WTC11 (cell line): ENCODE results near the gene RHOB.

ENCODE experiments used
- ATF1 ChIP-seq: sonication (generic); formaldehyde crosslinking; IDR thresholded peaks from 2 replicates; pipeline ENCODE4 v1.8.1; 2023; ENCODE audit warnings: mild to moderate bottlenecking, moderate library complexity, missing genetic modification reagents
- FOXP1 ChIP-seq: sonication (generic); formaldehyde crosslinking; IDR thresholded peaks from 2 replicates; pipeline ENCODE4 v1.8.0; 2022; ENCODE audit warnings: missing genetic modification reagents, mild to moderate bottlenecking, moderate library complexity, borderline replicate concordance
- GTF2I ChIP-seq: fragments of 250-450 bp; sonication (Bioruptor Pico); conservative IDR thresholded peaks from 2 replicates; pipeline ENCODE4 v1.4.0; 2021; ENCODE audit warnings: mild to moderate bottlenecking
- NFATC4 ChIP-seq: fragments of 250-450 bp; sonication (Bioruptor Pico); IDR thresholded peaks from 2 replicates; pipeline ENCODE4 v1.9.0; 2021; ENCODE audit warnings: mild to moderate bottlenecking
- TF ChIP-seq, protein P1 (sequence below): sonication (generic); formaldehyde crosslinking; IDR thresholded peaks from 2 replicates; pipeline ENCODE4 v1.8.1; 2023; ENCODE audit warnings: mild to moderate bottlenecking, moderate library complexity, missing genetic modification reagents
- TF ChIP-seq, protein P2 (sequence below): sonication (generic); formaldehyde crosslinking; IDR thresholded peaks from 2 replicates; pipeline ENCODE4 v1.8.1; 2022; ENCODE audit warnings: low read depth, missing genetic modification reagents, borderline replicate concordance
- TF ChIP-seq, protein P3 (sequence below): sonication (generic); formaldehyde crosslinking; conservative IDR thresholded peaks from 2 replicates; pipeline ENCODE4 v1.8.1; 2022; ENCODE audit warnings: mild to moderate bottlenecking, missing genetic modification reagents
- TF ChIP-seq, protein P4 (sequence below): fragments of 200-600 bp; IDR thresholded peaks from 2 replicates; pipeline ENCODE4 v1.8.0; 2022; ENCODE audit warnings: antibody characterized with exemption
- TF ChIP-seq, protein P5 (sequence below): sonication (generic); formaldehyde crosslinking; IDR thresholded peaks from 2 replicates; pipeline ENCODE4 v1.8.1; 2023; ENCODE audit warnings: mild to moderate bottlenecking, missing genetic modification reagents, moderate library complexity
- TF ChIP-seq, protein P6 (sequence below): sonication (generic); formaldehyde crosslinking; IDR thresholded peaks from 2 replicates; pipeline ENCODE4 v1.8.0; 2022; ENCODE audit warnings: mild to moderate bottlenecking, missing genetic modification reagents
- TF ChIP-seq, protein P7 (sequence below): sonication (generic); formaldehyde crosslinking; IDR thresholded peaks from 2 replicates; pipeline ENCODE4 v1.8.0; 2022; ENCODE audit warnings: mild to moderate bottlenecking, missing genetic modification reagents
- TF ChIP-seq, protein P8 (sequence below): sonication (generic); formaldehyde crosslinking; IDR thresholded peaks from 2 replicates; pipeline ENCODE4 v1.8.1; 2023; ENCODE audit warnings: mild to moderate bottlenecking, missing genetic modification reagents, borderline replicate concordance
- TF ChIP-seq, protein P9 (sequence below): sonication (generic); formaldehyde crosslinking; IDR thresholded peaks from 2 replicates; pipeline ENCODE4 v1.8.1; 2023; ENCODE audit warnings: mild to moderate bottlenecking, missing genetic modification reagents

DNA sequence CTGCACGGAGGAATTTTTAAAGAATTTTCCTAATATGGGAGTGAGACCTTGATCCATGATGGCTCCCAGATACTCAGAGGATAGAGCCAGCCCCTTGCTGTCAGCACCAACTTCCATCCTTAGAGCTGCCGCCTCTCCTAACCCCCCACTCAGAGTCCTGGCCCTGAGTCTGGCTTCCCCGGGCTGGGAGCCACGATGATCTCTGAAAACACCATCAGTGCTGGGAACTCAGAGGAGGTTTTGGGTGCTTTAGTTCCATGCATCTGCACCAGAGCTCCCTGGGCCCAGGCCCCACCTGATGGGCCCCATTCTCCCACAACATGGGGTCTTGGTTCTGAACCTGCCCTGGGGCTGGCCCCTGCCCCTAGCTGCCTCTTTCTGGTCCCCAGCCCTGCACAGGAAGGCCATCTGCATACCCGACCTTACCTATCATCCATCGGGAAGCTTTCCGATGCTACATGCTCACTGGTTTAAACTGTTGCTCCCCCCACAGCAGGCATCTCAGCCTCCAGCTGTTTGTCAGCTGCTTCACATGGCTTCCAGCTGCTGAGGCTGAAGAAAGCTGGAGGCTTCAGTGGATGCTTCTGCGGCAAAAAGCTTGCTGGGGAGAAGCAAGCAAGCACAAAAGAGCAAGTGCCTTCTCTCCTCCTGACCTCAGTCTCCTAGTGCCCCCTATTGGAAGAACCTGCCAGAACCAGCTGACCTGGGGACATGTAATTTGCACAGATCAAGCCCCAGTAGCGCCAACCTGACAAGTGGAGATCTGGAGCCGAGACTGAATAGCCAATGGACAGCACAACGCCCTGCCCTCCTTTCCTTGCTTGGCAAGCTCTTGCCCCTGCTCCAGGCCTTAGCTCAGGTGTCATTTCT is 24.2 kb upstream of the RHOB start:
- TF ChIP-seq, protein P1, sequence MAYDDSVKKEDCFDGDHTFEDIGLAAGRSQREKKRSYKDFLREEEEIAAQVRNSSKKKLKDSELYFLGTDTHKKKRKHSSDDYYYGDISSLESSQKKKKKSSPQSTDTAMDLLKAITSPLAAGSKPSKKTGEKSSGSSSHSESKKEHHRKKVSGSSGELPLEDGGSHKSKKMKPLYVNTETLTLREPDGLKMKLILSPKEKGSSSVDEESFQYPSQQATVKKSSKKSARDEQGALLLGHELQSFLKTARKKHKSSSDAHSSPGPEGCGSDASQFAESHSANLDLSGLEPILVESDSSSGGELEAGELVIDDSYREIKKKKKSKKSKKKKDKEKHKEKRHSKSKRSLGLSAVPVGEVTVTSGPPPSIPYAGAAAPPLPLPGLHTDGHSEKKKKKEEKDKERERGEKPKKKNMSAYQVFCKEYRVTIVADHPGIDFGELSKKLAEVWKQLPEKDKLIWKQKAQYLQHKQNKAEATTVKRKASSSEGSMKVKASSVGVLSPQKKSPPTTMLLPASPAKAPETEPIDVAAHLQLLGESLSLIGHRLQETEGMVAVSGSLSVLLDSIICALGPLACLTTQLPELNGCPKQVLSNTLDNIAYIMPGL (CRISPR knock-in tag) = no peak
- TF ChIP-seq, protein P2, sequence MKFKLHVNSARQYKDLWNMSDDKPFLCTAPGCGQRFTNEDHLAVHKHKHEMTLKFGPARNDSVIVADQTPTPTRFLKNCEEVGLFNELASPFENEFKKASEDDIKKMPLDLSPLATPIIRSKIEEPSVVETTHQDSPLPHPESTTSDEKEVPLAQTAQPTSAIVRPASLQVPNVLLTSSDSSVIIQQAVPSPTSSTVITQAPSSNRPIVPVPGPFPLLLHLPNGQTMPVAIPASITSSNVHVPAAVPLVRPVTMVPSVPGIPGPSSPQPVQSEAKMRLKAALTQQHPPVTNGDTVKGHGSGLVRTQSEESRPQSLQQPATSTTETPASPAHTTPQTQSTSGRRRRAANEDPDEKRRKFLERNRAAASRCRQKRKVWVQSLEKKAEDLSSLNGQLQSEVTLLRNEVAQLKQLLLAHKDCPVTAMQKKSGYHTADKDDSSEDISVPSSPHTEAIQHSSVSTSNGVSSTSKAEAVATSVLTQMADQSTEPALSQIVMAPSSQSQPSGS (CRISPR knock-in tag) = no peak
- TF ChIP-seq, protein P3, sequence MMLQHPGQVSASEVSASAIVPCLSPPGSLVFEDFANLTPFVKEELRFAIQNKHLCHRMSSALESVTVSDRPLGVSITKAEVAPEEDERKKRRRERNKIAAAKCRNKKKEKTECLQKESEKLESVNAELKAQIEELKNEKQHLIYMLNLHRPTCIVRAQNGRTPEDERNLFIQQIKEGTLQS (CRISPR knock-in tag) = no peak
- no peak for TF ChIP-seq GTF2I (CRISPR knock-in tag)
- TF ChIP-seq, protein P4, sequence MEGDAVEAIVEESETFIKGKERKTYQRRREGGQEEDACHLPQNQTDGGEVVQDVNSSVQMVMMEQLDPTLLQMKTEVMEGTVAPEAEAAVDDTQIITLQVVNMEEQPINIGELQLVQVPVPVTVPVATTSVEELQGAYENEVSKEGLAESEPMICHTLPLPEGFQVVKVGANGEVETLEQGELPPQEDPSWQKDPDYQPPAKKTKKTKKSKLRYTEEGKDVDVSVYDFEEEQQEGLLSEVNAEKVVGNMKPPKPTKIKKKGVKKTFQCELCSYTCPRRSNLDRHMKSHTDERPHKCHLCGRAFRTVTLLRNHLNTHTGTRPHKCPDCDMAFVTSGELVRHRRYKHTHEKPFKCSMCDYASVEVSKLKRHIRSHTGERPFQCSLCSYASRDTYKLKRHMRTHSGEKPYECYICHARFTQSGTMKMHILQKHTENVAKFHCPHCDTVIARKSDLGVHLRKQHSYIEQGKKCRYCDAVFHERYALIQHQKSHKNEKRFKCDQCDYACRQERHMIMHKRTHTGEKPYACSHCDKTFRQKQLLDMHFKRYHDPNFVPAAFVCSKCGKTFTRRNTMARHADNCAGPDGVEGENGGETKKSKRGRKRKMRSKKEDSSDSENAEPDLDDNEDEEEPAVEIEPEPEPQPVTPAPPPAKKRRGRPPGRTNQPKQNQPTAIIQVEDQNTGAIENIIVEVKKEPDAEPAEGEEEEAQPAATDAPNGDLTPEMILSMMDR = peak; percentile 25; the same call in 1 of the 2 replicates
- TF ChIP-seq, protein P5, sequence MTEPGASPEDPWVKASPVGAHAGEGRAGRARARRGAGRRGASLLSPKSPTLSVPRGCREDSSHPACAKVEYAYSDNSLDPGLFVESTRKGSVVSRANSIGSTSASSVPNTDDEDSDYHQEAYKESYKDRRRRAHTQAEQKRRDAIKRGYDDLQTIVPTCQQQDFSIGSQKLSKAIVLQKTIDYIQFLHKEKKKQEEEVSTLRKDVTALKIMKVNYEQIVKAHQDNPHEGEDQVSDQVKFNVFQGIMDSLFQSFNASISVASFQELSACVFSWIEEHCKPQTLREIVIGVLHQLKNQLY = no peak
- TF ChIP-seq, protein P6, sequence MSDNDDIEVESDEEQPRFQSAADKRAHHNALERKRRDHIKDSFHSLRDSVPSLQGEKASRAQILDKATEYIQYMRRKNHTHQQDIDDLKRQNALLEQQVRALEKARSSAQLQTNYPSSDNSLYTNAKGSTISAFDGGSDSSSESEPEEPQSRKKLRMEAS (CRISPR knock-in tag) = no peak
- TF ChIP-seq NFATC4 = no peak
- TF ChIP-seq ATF1 (CRISPR knock-in tag) = no peak
- TF ChIP-seq, protein P7, sequence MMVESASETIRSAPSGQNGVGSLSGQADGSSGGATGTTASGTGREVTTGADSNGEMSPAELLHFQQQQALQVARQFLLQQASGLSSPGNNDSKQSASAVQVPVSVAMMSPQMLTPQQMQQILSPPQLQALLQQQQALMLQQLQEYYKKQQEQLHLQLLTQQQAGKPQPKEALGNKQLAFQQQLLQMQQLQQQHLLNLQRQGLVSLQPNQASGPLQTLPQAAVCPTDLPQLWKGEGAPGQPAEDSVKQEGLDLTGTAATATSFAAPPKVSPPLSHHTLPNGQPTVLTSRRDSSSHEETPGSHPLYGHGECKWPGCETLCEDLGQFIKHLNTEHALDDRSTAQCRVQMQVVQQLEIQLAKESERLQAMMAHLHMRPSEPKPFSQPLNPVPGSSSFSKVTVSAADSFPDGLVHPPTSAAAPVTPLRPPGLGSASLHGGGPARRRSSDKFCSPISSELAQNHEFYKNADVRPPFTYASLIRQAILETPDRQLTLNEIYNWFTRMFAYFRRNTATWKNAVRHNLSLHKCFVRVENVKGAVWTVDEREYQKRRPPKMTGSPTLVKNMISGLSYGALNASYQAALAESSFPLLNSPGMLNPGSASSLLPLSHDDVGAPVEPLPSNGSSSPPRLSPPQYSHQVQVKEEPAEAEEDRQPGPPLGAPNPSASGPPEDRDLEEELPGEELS = no peak
- no peak for TF ChIP-seq FOXP1 (CRISPR knock-in tag)
- TF ChIP-seq, protein P8, sequence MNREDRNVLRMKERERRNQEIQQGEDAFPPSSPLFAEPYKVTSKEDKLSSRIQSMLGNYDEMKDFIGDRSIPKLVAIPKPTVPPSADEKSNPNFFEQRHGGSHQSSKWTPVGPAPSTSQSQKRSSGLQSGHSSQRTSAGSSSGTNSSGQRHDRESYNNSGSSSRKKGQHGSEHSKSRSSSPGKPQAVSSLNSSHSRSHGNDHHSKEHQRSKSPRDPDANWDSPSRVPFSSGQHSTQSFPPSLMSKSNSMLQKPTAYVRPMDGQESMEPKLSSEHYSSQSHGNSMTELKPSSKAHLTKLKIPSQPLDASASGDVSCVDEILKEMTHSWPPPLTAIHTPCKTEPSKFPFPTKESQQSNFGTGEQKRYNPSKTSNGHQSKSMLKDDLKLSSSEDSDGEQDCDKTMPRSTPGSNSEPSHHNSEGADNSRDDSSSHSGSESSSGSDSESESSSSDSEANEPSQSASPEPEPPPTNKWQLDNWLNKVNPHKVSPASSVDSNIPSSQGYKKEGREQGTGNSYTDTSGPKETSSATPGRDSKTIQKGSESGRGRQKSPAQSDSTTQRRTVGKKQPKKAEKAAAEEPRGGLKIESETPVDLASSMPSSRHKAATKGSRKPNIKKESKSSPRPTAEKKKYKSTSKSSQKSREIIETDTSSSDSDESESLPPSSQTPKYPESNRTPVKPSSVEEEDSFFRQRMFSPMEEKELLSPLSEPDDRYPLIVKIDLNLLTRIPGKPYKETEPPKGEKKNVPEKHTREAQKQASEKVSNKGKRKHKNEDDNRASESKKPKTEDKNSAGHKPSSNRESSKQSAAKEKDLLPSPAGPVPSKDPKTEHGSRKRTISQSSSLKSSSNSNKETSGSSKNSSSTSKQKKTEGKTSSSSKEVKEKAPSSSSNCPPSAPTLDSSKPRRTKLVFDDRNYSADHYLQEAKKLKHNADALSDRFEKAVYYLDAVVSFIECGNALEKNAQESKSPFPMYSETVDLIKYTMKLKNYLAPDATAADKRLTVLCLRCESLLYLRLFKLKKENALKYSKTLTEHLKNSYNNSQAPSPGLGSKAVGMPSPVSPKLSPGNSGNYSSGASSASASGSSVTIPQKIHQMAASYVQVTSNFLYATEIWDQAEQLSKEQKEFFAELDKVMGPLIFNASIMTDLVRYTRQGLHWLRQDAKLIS (CRISPR knock-in tag) = no peak
- TF ChIP-seq, protein P9, sequence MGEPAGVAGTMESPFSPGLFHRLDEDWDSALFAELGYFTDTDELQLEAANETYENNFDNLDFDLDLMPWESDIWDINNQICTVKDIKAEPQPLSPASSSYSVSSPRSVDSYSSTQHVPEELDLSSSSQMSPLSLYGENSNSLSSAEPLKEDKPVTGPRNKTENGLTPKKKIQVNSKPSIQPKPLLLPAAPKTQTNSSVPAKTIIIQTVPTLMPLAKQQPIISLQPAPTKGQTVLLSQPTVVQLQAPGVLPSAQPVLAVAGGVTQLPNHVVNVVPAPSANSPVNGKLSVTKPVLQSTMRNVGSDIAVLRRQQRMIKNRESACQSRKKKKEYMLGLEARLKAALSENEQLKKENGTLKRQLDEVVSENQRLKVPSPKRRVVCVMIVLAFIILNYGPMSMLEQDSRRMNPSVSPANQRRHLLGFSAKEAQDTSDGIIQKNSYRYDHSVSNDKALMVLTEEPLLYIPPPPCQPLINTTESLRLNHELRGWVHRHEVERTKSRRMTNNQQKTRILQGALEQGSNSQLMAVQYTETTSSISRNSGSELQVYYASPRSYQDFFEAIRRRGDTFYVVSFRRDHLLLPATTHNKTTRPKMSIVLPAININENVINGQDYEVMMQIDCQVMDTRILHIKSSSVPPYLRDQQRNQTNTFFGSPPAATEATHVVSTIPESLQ = no peak
